Stomach (tissue), 9 donors: Measurements from ENCODE around the gene RBM19. TPM values are rescaled to one million over a fixed set of nuclear protein-coding genes. Genes with fewer than 3 reads are reported as not detected.

Source experiments
- DNase-seq, 2 donors: peaks; one replicate each; pipeline versions ENCODE4 v3.0.0 to v3.0.0-alpha.2; 2013 to 2019
- H3K27ac ChIP-seq, 5 donors: fragments of 200-600 bp in 4 of 5; sonication (generic) in 4 of 5; one replicate each; pipeline ENCODE4 v1.5.1; 2013 to 2019; ENCODE audit warnings: mild to moderate bottlenecking in 1 of 5, moderate library complexity in 1 of 5
- H3K27me3 ChIP-seq, 3 donors: fragments of 200-600 bp; sonication (generic); one replicate each; pipeline ENCODE4 v1.5.1; 2017 to 2019; ENCODE audit warnings: mixed run types in 1 of 3
- H3K36me3 ChIP-seq, 4 donors: fragments of 200-600 bp; sonication (generic); 1 replicate in 3 of 4; 2 replicates in 1 of 4; pipeline ENCODE4 v1.5.1; 2016 to 2019
- H3K4me1 ChIP-seq, 4 donors: fragments of 200-600 bp; sonication (generic); one replicate each; pipeline ENCODE4 v1.5.1; 2016 to 2019
- H3K4me3 ChIP-seq, 4 donors: fragments of 200-600 bp; sonication (generic) in 3 of 4; one replicate each; pipeline ENCODE4 v1.5.1; 2016 to 2019; ENCODE audit warnings: mild to moderate bottlenecking in 1 of 4
- H3K9me3 ChIP-seq, 4 donors: fragments of 200-600 bp; sonication (generic); one replicate each; pipeline ENCODE4 v1.5.1; 2016 to 2019
- CTCF ChIP-seq, 7 experiments: fragments of 450-650 bp in 4 of 7; fragments of 200-600 bp in 3 of 7; sonication (generic) in 3 of 7; IDR thresholded peaks; one replicate each; pipeline ENCODE4 v1.5.1; 2016 to 2019; ENCODE audit warnings: antibody characterized with exemption in 7 of 7, control low read depth in 2 of 7, mild to moderate bottlenecking in 1 of 7
- EP300 ChIP-seq: sonication (generic); formaldehyde crosslinking; IDR thresholded peaks from one replicate; pipeline ENCODE4 v1.6.1; 2017; ENCODE audit warnings: antibody characterized with exemption
- POLR2A ChIP-seq, 4 donors: fragments of 450-650 bp; IDR thresholded peaks; one replicate each; pipeline ENCODE4 v1.6.1; 2016; ENCODE audit warnings: antibody characterized with exemption in 4 of 4, control low read depth in 2 of 4, mild to moderate bottlenecking in 1 of 4, moderate library complexity in 1 of 4
- POLR2AphosphoS5 ChIP-seq, 3 donors: sonication (generic); formaldehyde crosslinking; IDR thresholded peaks; one replicate each; pipeline ENCODE4 v1.6.1; 2016; ENCODE audit warnings: antibody characterized with exemption in 3 of 3
- WGBS, 5 donors: extraction: QIAGEN DNeasy Blood & Tissue Kit in 3 of 5; methylation state at CpG; one replicate each; pipeline versions ENCODE4 v1.1.5 to v1.1.7; 2013 to 2018; 5-methylcytosine and 5-hydroxymethylcytosine counted together
- intact Hi-C: fragments of 100-400 bp; cut with DNase I; formaldehyde crosslinking; loops from one replicate; pipeline ENCODE4 v1.15.1; 2023; ENCODE audit warnings: low total_unique reads
- polyA plus RNA-seq, 3 donors: library from polyadenylated mRNA; stranded (reverse); fragments of 200-250 nt; gene quantifications; one replicate each; pipeline ENCODE4 v1.2.3, GENCODE V29; 2013
- small RNA-seq, 4 donors: library from RNA; depleted of rRNA; stranded (forward); fragments of <200 nt; gene quantifications; one replicate each; pipeline ENCODE3, GENCODE V24; 2016
- total RNA-seq, 5 donors: library from RNA; depleted of rRNA; stranded (reverse); fragments of >200 nt; gene quantifications; one replicate each; pipeline versions ENCODE4 v1.1.0 to v1.2.3, GENCODE V29; 2014 to 2016
- donor health status: healthy with polysubstance abuse.
- donor health status: Bipolar disorder and iron deficiency.
- donor health status: healthy.

Gene RBM19
- total and polyA plus RNA-seq, 8 donors: 8.1 to 109 (median 27.3) TPM

- no peak for DNase-seq
- no peak for TF ChIP-seq CTCF (IDR thresholded peaks at IDR 0.05)
- intact Hi-C loops: no loop called here
- no peaks in the 10 kb centered on the region for H3K4me1 ChIP-seq
- H3K36me3 ChIP-seq: no peaks in the 10 kb centered on the region
- H3K9me3 ChIP-seq: no peaks in the 10 kb centered on the region
- peaks cover 0 to 57% (median 10%) of the 10 kb centered on the region in 3 donors for H3K27me3 ChIP-seq
- no peak overlapping the region for H3K27ac ChIP-seq
- 39 to 57% (median 53%) methylated on average over 8 to 10 of the region's 10 CpGs for WGBS, 5 donors
- H3K4me3 ChIP-seq: no peak overlapping the region
These were observed 195.7 kb downstream of the RBM19 start for GRCh38 chr12:113770389-113770865.

- intact Hi-C loops: no loop called here
- Histone ChIP-seq H3K27ac (no peak overlapping the region), H3K27me3 (peaks cover 0 to 60% (median 10%) of the 10 kb centered on the region in 3 donors), H3K36me3 (no peaks in the 10 kb centered on the region), H3K4me3 (no peak overlapping the region), H3K9me3 (no peaks in the 10 kb centered on the region), H3K4me1 (no peaks in the 10 kb centered on the region)
- no peak for DNase-seq
- TF ChIP-seq POLR2A (IDR thresholded peaks at IDR 0.05) (no peak), EP300 (no peak), POLR2AphosphoS5 (IDR thresholded peaks at IDR 0.05) (no peak), CTCF (IDR thresholded peaks at IDR 0.05) (no peak)
- 44 to 81% (median 60%) methylated on average over 7 to 9 of the region's 9 CpGs for WGBS, 5 donors
These were observed 196.8 kb downstream of the RBM19 start for GRCh38 chr12:113769305-113769704.

- TF ChIP-seq POLR2AphosphoS5 (IDR thresholded peaks at IDR 0.05): no peak
- no peak for TF ChIP-seq POLR2A (IDR thresholded peaks at IDR 0.05)
- TF ChIP-seq CTCF (IDR thresholded peaks at IDR 0.05): no peak
- TF ChIP-seq EP300: no peak
- H3K9me3 ChIP-seq: no peaks in the 10 kb centered on the region
- 61 to 79% (median 72%) methylated on average over 6 of the region's 6 CpGs for WGBS, 5 donors
- no peak overlapping the region for H3K4me3 ChIP-seq
- DNase-seq: no peak
- no peaks in the 10 kb centered on the region for H3K4me1 ChIP-seq
- H3K36me3 ChIP-seq: no peaks in the 10 kb centered on the region
- intact Hi-C loops: no loop called here
- H3K27me3 ChIP-seq: peaks cover 0 to 63% (median 10%) of the 10 kb centered on the region in 3 donors
- H3K27ac ChIP-seq: no peak overlapping the region
These were observed 197.3 kb downstream of the RBM19 start for GRCh38 chr12:113768850-113769249.

GRCh38 chr12:113766879-113767878, 198.9 kb downstream of the RBM19 start:
- intact Hi-C loops: no loop called here
- WGBS, 5 donors: 47 to 71% (median 58%) methylated on average over 10 of the region's 10 CpGs
- no peaks in the 10 kb centered on the region for H3K4me1 ChIP-seq
- H3K36me3 ChIP-seq: no peaks in the 10 kb centered on the region
- no peak overlapping the region for H3K4me3 ChIP-seq
- peak in 1 of 2 donors; percentile 37 for DNase-seq
- no peak for TF ChIP-seq CTCF (IDR thresholded peaks at IDR 0.05)
- TF ChIP-seq POLR2AphosphoS5 (IDR thresholded peaks at IDR 0.05): no peak
- no peak for TF ChIP-seq EP300
- TF ChIP-seq POLR2A (IDR thresholded peaks at IDR 0.05): no peak
- H3K9me3 ChIP-seq: no peaks in the 10 kb centered on the region
- H3K27ac ChIP-seq: no peak overlapping the region
- peaks cover 0 to 75% (median 18%) of the 10 kb centered on the region in 3 donors for H3K27me3 ChIP-seq

Small RNA genes within 50 kb of the gene (small RNA-seq; reads per million reads assigned to genes)
- gene DYNLL1P4: 0 reads per million in 4 donors
